A549 treated with AZD9567 at 1 μM for 4 hours (cell line): ENCODE results near the gene CEMP1. TPM values are rescaled to one million over a fixed set of nuclear protein-coding genes. Genes with fewer than 3 reads are reported as not detected.

Experiments
- total RNA-seq: library from RNA; stranded (reverse); fragments of 200-300 nt; extraction: Qiagen RNA extraction; gene quantifications from 5 replicates; pipeline ENCODE4 v1.2.3, GENCODE V29; 2022; ENCODE audit not compliant: insufficient read depth

Gene CEMP1
- total RNA-seq: 0.08 to 0.13 TPM (median 0.09 TPM) in 3 of 5 replicates, not detected in the others

DNA sequence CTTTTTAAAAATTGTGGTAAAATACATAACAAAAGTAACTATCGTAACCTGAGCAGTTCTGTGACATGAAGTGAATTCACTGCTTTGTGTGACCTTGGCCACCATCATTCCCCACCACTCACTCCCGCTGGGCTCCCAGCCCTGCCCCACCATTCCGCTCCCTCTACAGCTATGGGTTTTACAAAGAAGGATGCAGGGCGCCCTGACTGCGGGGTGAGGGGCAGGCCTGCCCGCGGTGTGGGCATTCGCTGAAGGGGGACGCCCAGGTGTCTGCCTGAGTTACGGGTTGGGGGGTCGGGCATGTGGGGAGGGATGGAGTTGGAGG is at the start of gene CEMP1:
Gene CEMP1, minus strand, starts transcription at position 38 of the 325 bp plus-strand sequence. CDS start 335 bp downstream, outside the sequence.

DNA sequence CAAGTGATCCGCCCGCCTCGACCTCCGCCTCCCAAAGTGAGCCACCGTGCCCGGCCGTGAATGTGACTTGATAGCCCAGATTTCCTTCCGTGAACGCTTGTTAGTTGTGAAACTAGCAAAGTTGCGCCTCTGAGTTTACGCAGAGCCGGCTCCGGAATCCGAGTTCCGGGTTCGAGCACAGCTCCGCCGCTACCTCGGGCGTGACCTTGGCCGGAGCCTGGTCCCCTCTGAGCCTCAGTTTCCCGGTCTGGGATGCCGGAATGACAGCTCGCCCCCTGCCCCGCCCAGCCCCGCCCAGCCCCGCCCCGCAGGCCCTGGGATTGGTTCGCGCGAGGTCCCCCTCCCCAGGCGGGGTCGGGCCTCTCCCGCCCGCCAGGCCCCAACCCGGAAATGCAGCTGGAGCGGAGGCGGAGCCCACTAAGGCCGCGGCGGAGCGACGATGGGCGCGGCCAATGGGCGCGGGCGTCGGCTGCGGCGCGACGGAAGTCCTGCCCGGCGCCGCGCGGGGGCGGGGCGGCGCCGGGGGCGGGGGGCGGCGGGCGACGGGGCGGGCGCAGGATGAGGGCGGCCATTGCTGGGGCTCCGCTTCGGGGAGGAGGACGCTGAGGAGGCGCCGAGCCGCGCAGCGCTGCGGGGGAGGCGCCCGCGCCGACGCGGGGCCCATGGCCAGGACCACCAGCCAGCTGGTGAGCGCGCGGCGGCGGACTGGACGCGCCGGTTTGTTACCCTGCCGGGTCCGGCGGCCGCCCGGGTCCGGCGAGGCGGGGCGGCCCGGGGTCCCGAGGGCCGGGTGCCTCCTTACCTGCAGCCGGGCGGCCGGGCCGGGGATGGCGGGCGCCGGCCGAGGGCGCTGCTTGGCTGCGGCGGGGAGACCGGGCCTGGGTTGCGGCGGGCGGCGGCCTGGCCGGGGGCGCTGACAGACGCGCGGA is 6.5 kb upstream of the CEMP1 start, which contains the start of gene PDPK1:
Gene PDPK1, plus strand, starts transcription at position 571 of the 929 bp plus-strand sequence. Its CDS starts 92 bp downstream, at position 663.

GRCh38 chr16:2520097-2520783 is 11.0 kb downstream of the CEMP1 start, which contains the start of gene AMDHD2:
Gene AMDHD2, plus strand, starts transcription at chr16:2520371. Its CDS starts 88 bp downstream, at chr16:2520459.

GRCh38 chr16:2513405-2514332 is 17.5 kb downstream of the CEMP1 start, which contains the start of gene ATP6V0C:
Gene ATP6V0C, plus strand, starts transcription at chr16:2513952. Its CDS starts 152 bp downstream, at chr16:2514104.

Other genes with a start within 250 kb of the CEMP1 start
- gene ABCA3, start 190.7 kb downstream of the CEMP1 start, total RNA-seq: 16.8 to 22.0 TPM (median 20.5 TPM) in 5 replicates
- 22.9 to 25.3 TPM (median 24.4 TPM) in 5 replicates for gene CCNF, start 102.0 kb downstream of the CEMP1 start, total RNA-seq
- 16.9 to 23.5 TPM (median 22.4 TPM) in 5 replicates for gene TEDC2, start 71.3 kb downstream of the CEMP1 start, total RNA-seq
- gene NTN3, start 60.1 kb downstream of the CEMP1 start, total RNA-seq: 0.03 to 0.06 TPM (median 0.05 TPM) in 4 of 5 replicates, not detected in the other
- 5.2 to 10.0 TPM (median 9.2 TPM) in 5 replicates for gene TBC1D24, start 56.3 kb downstream of the CEMP1 start, total RNA-seq
- gene ATP6V0C, start 17.5 kb downstream of the CEMP1 start, total RNA-seq: 136 to 293 TPM (median 242 TPM) in 5 replicates
- gene AMDHD2, start 11.0 kb downstream of the CEMP1 start, total RNA-seq: 18.8 to 29.9 TPM (median 27.7 TPM) in 5 replicates
- 22.7 to 27.3 TPM (median 23.8 TPM) in 5 replicates for gene PDPK1, start 6.6 kb upstream of the CEMP1 start, total RNA-seq
- gene KCTD5, start 151.1 kb upstream of the CEMP1 start, total RNA-seq: 38.4 to 49.1 TPM (median 46.5 TPM) in 5 replicates
- gene PRSS27, start 188.8 kb upstream of the CEMP1 start, total RNA-seq: 1.5 to 2.4 TPM (median 1.6 TPM) in 5 replicates
- gene SRRM2, start 221.2 kb upstream of the CEMP1 start, total RNA-seq: 299 to 450 TPM (median 440 TPM) in 5 replicates
- gene ELOB, start 245.9 kb upstream of the CEMP1 start, total RNA-seq: 407 to 510 TPM (median 497 TPM) in 5 replicates